ENCODE data around the gene TMEM143.

The TMEM143 gene

GRCh38 chr19:48398375-48399235, 34.9 kb upstream of the TMEM143 start:
- peak; percentile 84 for DNase-seq (ENCODE audit: low spot score)
- CTCF ChIA-PET: no interaction called here
- TF ChIP-seq, protein P1, sequence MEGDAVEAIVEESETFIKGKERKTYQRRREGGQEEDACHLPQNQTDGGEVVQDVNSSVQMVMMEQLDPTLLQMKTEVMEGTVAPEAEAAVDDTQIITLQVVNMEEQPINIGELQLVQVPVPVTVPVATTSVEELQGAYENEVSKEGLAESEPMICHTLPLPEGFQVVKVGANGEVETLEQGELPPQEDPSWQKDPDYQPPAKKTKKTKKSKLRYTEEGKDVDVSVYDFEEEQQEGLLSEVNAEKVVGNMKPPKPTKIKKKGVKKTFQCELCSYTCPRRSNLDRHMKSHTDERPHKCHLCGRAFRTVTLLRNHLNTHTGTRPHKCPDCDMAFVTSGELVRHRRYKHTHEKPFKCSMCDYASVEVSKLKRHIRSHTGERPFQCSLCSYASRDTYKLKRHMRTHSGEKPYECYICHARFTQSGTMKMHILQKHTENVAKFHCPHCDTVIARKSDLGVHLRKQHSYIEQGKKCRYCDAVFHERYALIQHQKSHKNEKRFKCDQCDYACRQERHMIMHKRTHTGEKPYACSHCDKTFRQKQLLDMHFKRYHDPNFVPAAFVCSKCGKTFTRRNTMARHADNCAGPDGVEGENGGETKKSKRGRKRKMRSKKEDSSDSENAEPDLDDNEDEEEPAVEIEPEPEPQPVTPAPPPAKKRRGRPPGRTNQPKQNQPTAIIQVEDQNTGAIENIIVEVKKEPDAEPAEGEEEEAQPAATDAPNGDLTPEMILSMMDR (conservative IDR thresholded peaks at IDR 0.05; ENCODE audit: low read depth): no peak
- peak overlapping the region; percentile 88 for H3K27ac ChIP-seq
- POLR2A ChIA-PET (ENCODE audit: low non-redundant PET): no interaction called here

GRCh38 chr19:48398102-48398374, 34.3 kb upstream of the TMEM143 start:
- POLR2A ChIA-PET (ENCODE audit: low non-redundant PET): no interaction called here
- TF ChIP-seq, protein P1 (conservative IDR thresholded peaks at IDR 0.05; ENCODE audit: low read depth): no peak
- no peak for DNase-seq (ENCODE audit: low spot score)
- H3K27ac ChIP-seq: peak overlapping the region; percentile 88
- CTCF ChIA-PET: no interaction called here

- H3K27ac ChIP-seq: peak overlapping the region; percentile 88
- POLR2A ChIA-PET (ENCODE audit: low non-redundant PET): no interaction called here
- CTCF ChIA-PET: no interaction called here
- TF ChIP-seq, protein P1 (conservative IDR thresholded peaks at IDR 0.05; ENCODE audit: low read depth): no peak
- DNase-seq (ENCODE audit: low spot score): no peak
These were observed 33.7 kb upstream of the TMEM143 start for GRCh38 chr19:48397263-48398101.

DNA sequence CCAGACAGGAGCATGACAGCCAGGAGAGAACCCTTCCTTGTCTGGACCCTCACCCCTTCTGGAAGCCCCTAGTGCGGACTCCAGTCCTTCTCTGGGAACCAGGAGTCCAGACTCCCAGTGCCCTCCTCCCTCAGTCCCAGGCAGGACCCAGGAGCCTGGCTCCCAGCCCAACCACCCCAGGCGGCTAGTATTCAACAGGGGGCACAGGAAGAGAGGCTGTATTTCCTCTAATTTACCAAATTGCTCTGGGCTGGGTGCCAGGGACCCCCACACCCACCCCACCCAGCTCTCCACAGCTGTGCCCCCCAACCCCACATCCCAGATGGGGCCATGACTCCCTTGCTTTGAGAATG, 33.1 kb upstream of the TMEM143 start:
- POLR2A ChIA-PET (ENCODE audit: low non-redundant PET): no interaction called here
- DNase-seq (ENCODE audit: low spot score): no peak
- CTCF ChIA-PET: no interaction called here
- TF ChIP-seq, protein P1 (conservative IDR thresholded peaks at IDR 0.05; ENCODE audit: low read depth): no peak
- H3K27ac ChIP-seq: peak overlapping the region; percentile 88

DNA sequence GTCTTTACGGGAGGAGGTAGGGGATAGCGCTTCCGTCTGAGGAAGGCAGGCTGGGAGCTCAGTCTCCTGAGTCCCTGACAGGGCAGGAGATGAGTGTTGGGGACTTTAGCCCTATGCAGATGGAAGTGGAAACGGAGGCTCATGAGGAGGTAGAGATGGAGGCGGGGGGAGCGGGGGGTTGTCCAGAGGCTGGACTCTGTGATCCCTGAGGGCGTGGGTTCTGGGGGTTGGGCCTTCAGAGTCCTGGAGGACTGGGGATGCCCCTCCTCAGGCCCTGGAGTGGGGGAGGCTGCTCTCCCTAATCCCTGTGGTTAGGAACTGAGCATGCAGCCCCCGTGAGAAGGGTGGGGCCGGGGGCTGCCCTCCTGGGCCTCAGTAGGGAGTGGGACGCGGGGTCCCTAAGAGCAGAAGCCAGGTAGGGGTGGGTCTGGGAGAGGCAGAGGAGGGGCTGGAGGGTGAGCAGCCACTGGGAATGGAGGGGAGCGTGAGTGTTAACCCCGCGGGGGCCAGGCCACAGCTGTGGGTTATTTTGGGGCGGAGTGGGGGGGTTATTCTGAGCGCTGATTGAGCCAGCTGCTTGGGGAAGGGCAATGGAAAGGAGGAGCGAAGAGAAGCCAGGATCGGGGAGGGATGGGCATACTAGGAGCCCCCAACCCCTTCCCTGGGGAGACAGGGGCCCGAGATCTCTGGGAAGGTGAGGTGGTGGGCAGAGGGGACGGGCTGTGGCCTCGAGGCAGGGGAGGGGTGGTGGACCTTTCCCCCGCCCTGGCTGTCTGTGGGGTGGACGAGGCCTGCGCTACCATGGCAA, 32.5 kb upstream of the TMEM143 start:
- POLR2A ChIA-PET (ENCODE audit: low non-redundant PET): interaction anchor here (0.6 to 1.0 kb wide), 2 partner anchors 74 to 185 kb away, joined by 3 to 13 read pairs; a partner anchor contains a TSS
- CTCF ChIA-PET: interaction anchor here (0.6 to 0.7 kb wide), 2 partner anchors 76 to 329 kb away, joined by 3 to 4 read pairs; no protein-coding TSS in a partner anchor
- no peak for DNase-seq (ENCODE audit: low spot score)
- peak overlapping the region; percentile 88; the same call in 1 of the 2 replicates for H3K27ac ChIP-seq
- TF ChIP-seq, protein P1 (conservative IDR thresholded peaks at IDR 0.05; ENCODE audit: low read depth): no peak

GRCh38 chr19:48395499-48395898, 31.8 kb upstream of the TMEM143 start:
- DNase-seq (ENCODE audit: low spot score): no peak
- ChIA-PET POLR2A (ENCODE audit: low non-redundant PET) (interaction anchor here (0.6 to 1.0 kb wide), 2 partner anchors 74 to 185 kb away, joined by 3 to 13 read pairs; a partner anchor contains a TSS), CTCF (interaction anchor here (0.6 to 0.7 kb wide), 2 partner anchors 76 to 329 kb away, joined by 3 to 4 read pairs; no protein-coding TSS in a partner anchor)
- no peak overlapping the region for H3K27ac ChIP-seq
- TF ChIP-seq, protein P1 (conservative IDR thresholded peaks at IDR 0.05; ENCODE audit: low read depth): no peak

All from RWPE1 (cell line).